ENCODE data around the gene CAMTA1.
A peak's percentile ranks its signal among the peaks of the same experiment; 100 is the strongest.

The CAMTA1 gene

DNA sequence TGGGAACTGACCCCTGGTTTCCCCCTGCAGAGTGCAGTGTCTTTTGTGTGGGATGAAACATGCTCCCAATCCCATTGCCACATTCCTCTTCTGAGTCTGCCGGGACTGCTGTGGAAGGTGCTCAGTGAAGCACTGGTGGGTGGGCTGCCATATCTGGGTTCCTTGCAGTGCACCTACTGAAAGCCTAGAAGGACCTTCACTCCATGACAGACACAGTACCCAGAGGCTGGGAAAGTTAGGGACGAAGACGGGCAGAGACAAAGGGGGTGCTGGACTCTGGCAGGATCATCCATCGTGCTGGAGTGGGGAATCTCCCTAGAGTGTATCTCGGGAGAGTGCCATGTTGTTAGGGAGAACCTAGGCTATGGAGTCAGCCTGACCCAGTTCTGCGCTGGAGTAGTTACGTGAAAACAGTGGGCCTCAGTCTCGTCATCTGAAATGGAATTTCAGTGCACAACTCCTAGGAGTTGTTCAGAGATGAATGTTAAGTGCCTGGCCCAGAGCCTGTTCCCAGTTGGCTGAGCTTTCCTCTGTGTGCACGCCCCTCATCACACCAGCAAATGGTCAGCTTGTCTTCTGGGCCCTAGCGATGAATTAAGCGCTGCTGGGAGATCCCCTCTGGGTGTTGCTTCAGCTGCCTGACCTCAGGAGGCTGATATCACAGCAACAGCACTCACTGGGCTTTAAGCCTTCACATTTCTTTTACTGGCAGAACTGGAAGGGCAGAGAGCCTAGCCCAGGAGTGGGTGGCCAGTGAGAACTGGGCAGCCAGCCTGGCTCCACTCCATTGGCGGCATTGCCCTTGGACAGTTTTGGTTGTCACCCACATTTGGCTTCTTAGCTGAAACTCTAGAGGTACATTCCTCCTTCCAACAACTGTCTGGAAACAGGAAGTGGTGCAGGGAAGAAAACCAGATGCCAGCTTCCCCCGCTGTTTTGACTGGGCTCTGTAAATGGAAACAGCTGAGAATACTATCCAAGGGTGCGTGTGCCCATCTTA is 506.0 kb downstream of the CAMTA1 start:
- no peak for TF ChIP-seq CTCF (conservative IDR thresholded peaks at IDR 0.05; ENCODE audit: low read depth, low read length)
- H3K4me3 ChIP-seq (ENCODE audit: low read depth, low read length) = no peak overlapping the region
- DNase-seq (ENCODE audit: low read depth) = peak; percentile 64

DNA sequence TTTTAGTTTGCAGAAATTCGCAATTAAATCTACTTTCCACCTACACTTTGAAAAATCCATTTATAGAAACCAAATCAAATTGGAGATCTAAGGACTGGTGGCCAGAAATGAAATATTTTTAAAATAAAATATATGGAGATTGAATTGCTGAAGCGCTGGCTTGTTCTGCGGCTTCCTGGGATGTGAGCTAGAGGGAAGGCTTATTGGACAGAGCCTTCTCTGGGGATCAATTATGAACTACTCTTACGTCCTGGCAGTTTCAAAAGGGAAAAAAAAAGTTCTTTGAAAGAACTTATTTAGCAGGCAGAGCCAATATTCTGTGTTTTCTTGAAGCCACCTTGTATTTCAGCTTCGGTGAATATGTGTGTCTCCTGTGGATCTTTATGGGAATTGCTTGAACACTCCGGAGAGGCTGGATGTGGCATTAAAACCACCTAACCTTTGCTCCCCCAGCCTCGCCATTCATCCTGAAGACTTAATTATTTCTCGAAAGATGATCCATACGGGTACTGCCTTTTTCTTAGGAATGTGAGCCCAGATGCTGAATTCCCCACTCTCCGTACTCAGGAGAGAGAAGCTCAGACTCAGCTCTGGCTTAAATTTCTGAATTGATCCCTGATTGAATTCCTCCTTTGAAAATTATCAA is 506.9 kb downstream of the CAMTA1 start:
- DNase-seq (ENCODE audit: low read depth) = no peak

DNA sequence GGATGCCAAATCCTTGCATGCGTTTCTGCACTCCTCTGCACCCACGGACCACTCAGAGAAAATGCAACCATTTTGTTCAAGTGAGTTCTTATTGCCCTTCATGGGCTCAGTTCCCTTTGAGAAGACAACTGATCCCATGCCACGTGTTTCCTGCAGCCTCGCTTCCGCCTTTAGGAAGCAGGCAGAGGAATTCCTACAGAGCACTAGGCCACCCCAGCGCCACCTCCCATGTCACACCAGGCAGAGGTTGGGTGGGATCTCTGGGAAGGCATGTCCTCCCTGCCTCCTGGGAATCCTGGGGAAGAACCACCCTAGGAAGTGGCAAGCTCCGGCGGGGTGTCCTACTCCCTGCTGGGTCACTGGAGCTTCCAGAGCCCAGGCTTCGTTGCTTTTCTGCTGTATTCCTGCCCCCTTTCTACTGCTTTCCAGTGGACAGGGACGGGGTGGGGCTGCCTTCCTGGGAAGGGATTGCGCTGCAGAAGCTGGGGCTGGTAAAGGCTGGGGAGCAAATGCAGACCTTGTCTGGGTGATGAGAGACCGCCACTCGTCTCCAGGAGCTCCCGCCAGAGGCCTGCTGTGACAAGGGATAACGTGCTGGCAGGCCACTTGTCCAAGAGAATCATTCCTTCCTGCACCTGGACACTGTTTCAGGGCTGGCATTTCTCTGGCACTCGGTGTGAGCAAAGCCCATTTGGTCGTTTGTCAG is 507.6 kb downstream of the CAMTA1 start:
- DNase-seq (ENCODE audit: low read depth) = no peak
- TF ChIP-seq CTCF (conservative IDR thresholded peaks at IDR 0.05; ENCODE audit: low read depth, low read length) = no peak
- H3K4me3 ChIP-seq (ENCODE audit: low read depth, low read length) = no peak overlapping the region

More for the DNA sequence above, 506.9 kb downstream of the CAMTA1 start:
- no peak overlapping the region for H3K4me3 ChIP-seq (ENCODE audit: low read depth, low read length)
- TF ChIP-seq CTCF (conservative IDR thresholded peaks at IDR 0.05; ENCODE audit: low read depth, low read length) = no peak

- no peak for DNase-seq (ENCODE audit: low read depth)
- no peak for TF ChIP-seq CTCF (conservative IDR thresholded peaks at IDR 0.05; ENCODE audit: low read depth, low read length)
- H3K4me3 ChIP-seq (ENCODE audit: low read depth, low read length) = no peak overlapping the region
Observed at GRCh38 chr1:7293702-7294629, 508.7 kb downstream of the CAMTA1 start.

- H3K4me3 ChIP-seq (ENCODE audit: low read depth, low read length) = no peak overlapping the region
- DNase-seq (ENCODE audit: low read depth) = no peak
- TF ChIP-seq CTCF (conservative IDR thresholded peaks at IDR 0.05; ENCODE audit: low read depth, low read length) = no peak
Observed at GRCh38 chr1:7294636-7295035, 509.4 kb downstream of the CAMTA1 start.

DNA sequence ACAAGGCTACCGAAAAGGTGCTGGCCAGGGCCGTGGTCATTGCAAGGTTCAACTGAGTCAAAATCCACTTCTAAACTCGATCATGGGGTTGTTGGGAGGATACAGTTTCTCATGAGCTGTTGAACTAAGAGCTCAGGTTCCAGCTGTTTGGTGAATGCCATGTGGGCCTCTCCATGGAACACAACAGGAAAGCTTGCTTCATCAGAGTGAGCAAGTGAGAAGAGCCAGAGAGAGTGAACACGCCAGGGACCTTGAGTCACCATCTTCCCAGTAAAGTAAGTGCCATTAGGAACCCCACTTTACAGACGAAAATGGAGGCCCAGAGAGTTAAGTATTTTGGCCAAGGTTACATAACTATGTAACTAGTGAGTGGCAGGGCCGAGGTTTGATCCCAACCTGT is 510.7 kb downstream of the CAMTA1 start:
- no peak for TF ChIP-seq CTCF (conservative IDR thresholded peaks at IDR 0.05; ENCODE audit: low read depth, low read length)
- no peak for DNase-seq (ENCODE audit: low read depth)
- no peak overlapping the region for H3K4me3 ChIP-seq (ENCODE audit: low read depth, low read length)

Measured in choroid plexus epithelial cell (primary cell).